COLO829 (cell line): ENCODE data around the gene ZMPSTE24.
"Not testable (repeated sequence)": the region's sequence is repeated elsewhere in the genome, so short reads cannot be mapped to it uniquely, and the experiment has no call there.

Experiments used
- DNase-seq: peaks from one replicate; pipeline ENCODE4 v3.0.0; 2012; ENCODE audit warnings: low spot score

The ZMPSTE24 gene

DNA sequence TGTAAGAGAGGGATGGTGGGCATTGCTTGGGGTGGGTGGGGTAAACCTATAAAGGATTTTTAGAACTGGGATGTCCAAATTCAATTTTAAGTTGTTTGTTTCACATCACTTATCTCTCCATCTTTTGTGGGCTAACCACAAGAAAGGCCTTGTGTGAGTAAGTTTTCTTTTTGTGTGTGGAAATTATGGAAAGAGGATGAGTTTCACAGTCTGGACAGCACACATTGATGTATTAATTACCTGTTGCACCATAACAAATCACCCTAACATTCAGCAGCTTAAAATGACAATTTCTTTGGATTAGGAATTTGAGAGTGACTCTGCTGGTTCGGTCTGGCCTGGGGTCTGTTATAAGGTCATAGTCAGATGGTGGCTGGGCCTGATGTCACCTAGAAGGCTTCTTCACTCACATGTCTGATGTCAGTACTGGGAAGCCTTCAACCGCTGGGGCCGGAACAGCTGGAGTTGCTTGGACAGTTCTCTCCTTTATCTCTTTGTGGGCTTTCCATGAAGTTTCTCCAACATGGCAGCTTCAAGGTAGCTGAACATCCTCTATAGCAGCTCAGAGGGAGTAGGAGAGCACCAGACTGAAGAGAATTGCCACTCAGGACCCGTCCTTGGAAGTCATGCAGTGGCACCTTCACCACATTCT, 61.1 kb downstream of the ZMPSTE24 start:
- no peak for DNase-seq

GRCh38 chr1:40331403-40331802, 73.4 kb downstream of the ZMPSTE24 start:
- not testable (repeated sequence) for DNase-seq

GRCh38 chr1:40332695-40333094, 74.7 kb downstream of the ZMPSTE24 start:
- DNase-seq: no peak

DNA sequence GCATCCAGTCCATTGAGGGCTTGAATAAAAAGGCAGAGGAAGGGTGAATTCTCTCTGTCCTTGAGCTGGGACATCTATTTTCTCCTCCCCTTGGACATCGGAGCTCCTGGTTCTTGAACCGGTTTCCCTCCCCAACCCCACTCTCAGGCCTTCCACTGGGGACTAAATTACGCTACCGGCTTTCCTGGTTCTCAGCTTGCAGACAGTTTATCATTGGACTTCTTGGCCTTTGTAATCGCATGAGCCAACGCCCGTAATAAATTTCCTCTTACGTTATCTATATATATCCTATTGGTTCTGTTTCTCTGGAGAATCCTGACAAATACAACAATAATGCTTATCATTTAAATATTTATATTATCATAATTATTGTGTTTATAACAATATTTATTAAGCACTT, 79.4 kb downstream of the ZMPSTE24 start:
- no peak for DNase-seq

DNA sequence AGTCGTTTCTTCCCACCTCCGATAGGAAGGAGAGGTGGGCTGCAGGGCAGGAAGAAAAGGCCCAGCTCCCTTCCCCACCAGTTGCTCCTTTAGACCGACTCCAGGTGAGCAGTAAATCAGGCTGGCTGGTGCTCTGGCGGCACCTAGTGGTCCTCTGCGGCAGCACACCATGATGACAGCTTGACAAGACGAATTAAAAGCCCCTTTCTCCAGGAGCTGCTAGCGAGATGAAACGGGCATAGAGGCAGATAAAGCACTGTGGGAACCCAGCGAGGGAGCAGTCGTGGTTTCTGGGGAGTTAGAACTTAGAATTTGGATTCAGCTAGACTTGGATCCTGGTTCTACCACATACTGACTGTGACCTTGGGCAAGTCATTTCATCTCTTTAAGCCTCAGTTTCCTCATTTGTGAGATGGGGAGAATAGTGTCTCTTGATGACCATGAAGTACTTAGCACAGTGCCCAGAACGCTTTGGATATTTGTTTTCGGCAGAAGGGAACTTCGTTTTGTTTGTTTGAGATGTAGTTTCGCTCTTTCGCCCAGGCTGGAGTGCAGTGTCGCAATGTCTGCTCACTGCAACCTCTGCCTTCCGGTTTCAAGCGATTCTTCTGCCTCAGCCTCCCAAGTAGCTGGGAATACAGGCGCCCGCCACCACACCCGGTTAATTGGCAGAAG, 80.8 kb downstream of the ZMPSTE24 start:
- peak; percentile 80 for DNase-seq

DNA sequence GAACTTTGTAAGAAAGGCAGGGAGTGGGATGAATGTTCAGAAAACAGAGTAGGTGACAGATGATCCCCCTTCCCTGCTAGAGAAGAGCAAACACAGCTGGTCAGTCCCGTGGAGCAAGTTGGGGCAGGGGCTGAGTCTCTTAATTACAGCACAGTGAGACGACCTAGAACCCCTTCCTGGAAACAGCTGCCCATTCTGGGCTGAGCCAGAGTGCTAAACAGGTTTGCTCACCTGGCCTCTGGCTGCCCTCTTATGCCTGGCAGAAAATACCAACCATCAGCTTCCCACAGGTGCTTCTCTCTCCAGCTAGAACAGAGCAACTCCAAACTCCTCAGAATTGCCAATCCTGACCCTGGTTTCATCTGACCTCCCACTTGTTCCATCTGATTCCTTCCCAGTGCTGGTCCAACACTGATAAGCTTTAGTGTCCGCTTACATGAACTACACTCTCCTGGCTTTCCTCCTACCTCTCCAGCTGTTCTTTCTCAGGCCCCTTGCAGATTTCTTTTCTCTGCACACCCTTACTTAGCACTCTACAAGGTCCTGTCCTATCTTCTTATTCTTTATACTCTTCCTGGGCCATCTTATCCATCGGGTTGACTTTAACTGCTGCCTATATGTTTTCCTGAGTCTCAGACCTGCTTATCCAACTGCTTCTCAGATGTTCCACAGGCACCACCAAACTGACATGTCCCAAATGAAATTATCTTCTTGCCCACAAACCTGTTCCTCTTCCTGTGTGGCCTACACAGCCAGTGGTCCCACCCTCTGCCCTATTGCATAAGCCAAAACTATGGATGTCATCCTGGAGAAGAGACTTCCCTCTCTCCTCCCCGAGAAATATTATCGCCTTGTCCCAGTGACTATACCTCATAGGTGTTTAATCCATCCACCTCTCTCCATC, 81.6 kb downstream of the ZMPSTE24 start:
- no peak for DNase-seq

GRCh38 chr1:40341491-40342380, 83.7 kb downstream of the ZMPSTE24 start:
- DNase-seq: no peak

DNA sequence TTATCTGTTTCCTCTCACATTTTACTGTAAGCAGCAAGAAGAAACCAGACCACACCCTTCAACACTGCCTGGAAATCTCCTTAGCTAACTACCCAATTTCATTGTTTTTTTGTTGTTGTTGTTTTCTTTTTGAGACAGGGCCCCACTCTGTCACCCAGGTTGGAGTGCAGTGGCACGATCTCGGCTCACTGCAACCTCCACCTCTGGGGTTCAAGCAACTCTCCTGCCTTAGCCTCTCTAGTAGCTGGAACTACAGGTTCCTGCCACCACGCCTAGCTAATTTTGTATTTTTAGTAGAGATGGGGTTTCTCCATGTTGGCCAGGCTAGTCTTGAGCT, 84.3 kb downstream of the ZMPSTE24 start:
- DNase-seq: not testable (repeated sequence)
